HUES48 (cell line): Measurements from ENCODE around the gene PRR36.

Experiments
- H3K27ac ChIP-seq: one replicate; pipeline ENCODE4 v1.7.0; 2013; ENCODE audit warnings: low read depth, low read length, inconsistent platforms
- H3K27me3 ChIP-seq: 2 replicates; pipeline ENCODE4 v1.6.1; 2013; ENCODE audit warnings: mild to moderate bottlenecking, low read length; ENCODE audit not compliant: control insufficient read depth, insufficient read depth
- H3K36me3 ChIP-seq: 2 replicates; pipeline ENCODE4 v1.6.1; 2013; ENCODE audit warnings: low read length; ENCODE audit not compliant: control insufficient read depth, insufficient read depth
- H3K4me1 ChIP-seq: 2 replicates; pipeline ENCODE4 v1.6.1; 2013; ENCODE audit warnings: mild to moderate bottlenecking, low read length; ENCODE audit not compliant: control insufficient read depth, insufficient read depth
- H3K4me3 ChIP-seq: 2 replicates; pipeline ENCODE4 v1.5.1; 2013; ENCODE audit warnings: mild to moderate bottlenecking, low read depth, low read length
- H3K9ac ChIP-seq: 2 replicates; pipeline ENCODE4 v1.6.1; 2013; ENCODE audit warnings: mild to moderate bottlenecking, low read depth, low read length, moderate library complexity
- H3K9me3 ChIP-seq: 2 replicates; pipeline ENCODE4 v1.6.1; 2013; ENCODE audit warnings: low read length; ENCODE audit not compliant: control insufficient read depth, insufficient read depth

Gene PRR36

GRCh38 chr19:7874076-7874896, at the start of gene PRR36:
PRR36 (minus strand) TSS chr19:7874390; CDS start chr19:7873689, 701 bp downstream.
- H3K36me3 ChIP-seq, result no peaks in the 10 kb centered on the region
- H3K9ac ChIP-seq, result peak within 1 kb of the TSS; percentile 44; the same call in 1 of the 2 replicates
- peak within 1 kb of the TSS; percentile 90 for H3K4me3 ChIP-seq
- no peaks in the 10 kb centered on the region for H3K9me3 ChIP-seq
- peaks cover 9% of the 10 kb centered on the region for H3K27me3 ChIP-seq
- peaks cover 10% of the 10 kb centered on the region; the same call in 1 of the 2 replicates for H3K4me1 ChIP-seq
- H3K27ac ChIP-seq, result peak within 1 kb of the TSS; percentile 47

- no peak overlapping the region for H3K27ac ChIP-seq
These were observed 49.4 kb upstream of the PRR36 start for GRCh38 chr19:7923295-7924191.

GRCh38 chr19:7922836-7923195, 48.6 kb upstream of the PRR36 start:
- H3K4me3 ChIP-seq, result no peak overlapping the region
- H3K27ac ChIP-seq, result no peak overlapping the region
- no peaks in the 10 kb centered on the region for H3K9me3 ChIP-seq
- H3K4me1 ChIP-seq, result 0 out of 2 replicates have a peak, but pooled peaks cover 8% of the 10 kb centered on the region
- H3K9ac ChIP-seq, result no peak overlapping the region
- H3K36me3 ChIP-seq, result peaks cover 11% of the 10 kb centered on the region; the same call in 1 of the 2 replicates
- peaks cover 12% of the 10 kb centered on the region for H3K27me3 ChIP-seq

More at GRCh38 chr19:7923295-7924191, 49.4 kb upstream of the PRR36 start:
- Histone ChIP-seq H3K4me3 (no peak overlapping the region), H3K27me3 (peaks cover 5% of the 10 kb centered on the region), H3K4me1 (0 out of 2 replicates have a peak, but pooled peaks cover 8% of the 10 kb centered on the region), H3K9ac (no peak overlapping the region), H3K36me3 (peaks cover 11% of the 10 kb centered on the region; the same call in 1 of the 2 replicates), H3K9me3 (no peaks in the 10 kb centered on the region)

GRCh38 chr19:7921967-7922835, 48.0 kb upstream of the PRR36 start:
- peaks cover 18% of the 10 kb centered on the region for H3K27me3 ChIP-seq
- 0 out of 2 replicates have a peak, but pooled peaks cover 8% of the 10 kb centered on the region for H3K4me1 ChIP-seq
- H3K27ac ChIP-seq, result no peak overlapping the region
- H3K36me3 ChIP-seq, result peaks cover 11% of the 10 kb centered on the region; the same call in 1 of the 2 replicates
- H3K9me3 ChIP-seq, result no peaks in the 10 kb centered on the region
- H3K9ac ChIP-seq, result no peak overlapping the region
- H3K4me3 ChIP-seq, result no peak overlapping the region

GRCh38 chr19:7921302-7921966, 47.2 kb upstream of the PRR36 start:
- no peak overlapping the region for H3K9ac ChIP-seq
- H3K27ac ChIP-seq, result peak overlapping the region; percentile 16
- H3K4me3 ChIP-seq, result peak overlapping the region; percentile 64
- H3K27me3 ChIP-seq, result peaks cover 25% of the 10 kb centered on the region
- H3K36me3 ChIP-seq, result peaks cover 11% of the 10 kb centered on the region; the same call in 1 of the 2 replicates
- H3K9me3 ChIP-seq, result no peaks in the 10 kb centered on the region
- H3K4me1 ChIP-seq, result 0 out of 2 replicates have a peak, but pooled peaks cover 8% of the 10 kb centered on the region

- H3K27ac ChIP-seq, result peak overlapping the region; percentile 82
- H3K9me3 ChIP-seq, result no peaks in the 10 kb centered on the region
- peak overlapping the region; percentile 19; the same call in 1 of the 2 replicates for H3K9ac ChIP-seq
- H3K4me1 ChIP-seq, result peaks cover 5% of the 10 kb centered on the region; the same call in 1 of the 2 replicates
- H3K36me3 ChIP-seq, result peaks cover 11% of the 10 kb centered on the region; the same call in 1 of the 2 replicates
- peak overlapping the region; percentile 69 for H3K4me3 ChIP-seq
- peaks cover 32% of the 10 kb centered on the region for H3K27me3 ChIP-seq
These were observed 46.5 kb upstream of the PRR36 start for GRCh38 chr19:7920519-7921301.

- peaks cover 41% of the 10 kb centered on the region for H3K27me3 ChIP-seq
- peak within 1 kb of the TSS; percentile 19; the same call in 1 of the 2 replicates for H3K9ac ChIP-seq
- peak within 1 kb of the TSS; percentile 69 for H3K4me3 ChIP-seq
- no peaks in the 10 kb centered on the region for H3K9me3 ChIP-seq
- peak within 1 kb of the TSS; percentile 82 for H3K27ac ChIP-seq
- H3K4me1 ChIP-seq, result peaks cover 5% of the 10 kb centered on the region; the same call in 1 of the 2 replicates
- peaks cover 11% of the 10 kb centered on the region; the same call in 1 of the 2 replicates for H3K36me3 ChIP-seq
These were observed 45.7 kb upstream of the PRR36 start, which contains the start of gene SNAPC2 for GRCh38 chr19:7919610-7920518. SNAPC2 (plus strand) TSS chr19:7920338; CDS start chr19:7920367, 29 bp downstream.

- H3K27me3 ChIP-seq, result peaks cover 44% of the 10 kb centered on the region
- H3K36me3 ChIP-seq, result peaks cover 11% of the 10 kb centered on the region; the same call in 1 of the 2 replicates
- no peak overlapping the region for H3K9ac ChIP-seq
- no peak overlapping the region for H3K4me3 ChIP-seq
- peaks cover 5% of the 10 kb centered on the region; the same call in 1 of the 2 replicates for H3K4me1 ChIP-seq
- no peak overlapping the region for H3K27ac ChIP-seq
- no peaks in the 10 kb centered on the region for H3K9me3 ChIP-seq
These were observed 44.6 kb upstream of the PRR36 start for GRCh38 chr19:7918615-7919421.
